H9 (cell line): Measurements from ENCODE around the gene CCDC7. TPM values are rescaled to one million over a fixed set of nuclear protein-coding genes. Genes with fewer than 3 reads are reported as not detected.
A peak's percentile ranks its signal among the peaks of the same experiment; 100 is the strongest.

Experiments used
- DNase-seq: peaks from one replicate; pipeline ENCODE4 v3.0.0-alpha.2; 2017
- H2AFZ ChIP-seq: one replicate; pipeline ENCODE4 v1.6.1; 2013; ENCODE audit warnings: mild to moderate bottlenecking, low read length, control low read depth, moderate library complexity
- H2AK5ac ChIP-seq: 2 replicates; pipeline ENCODE4 v1.6.1; 2013; ENCODE audit warnings: low read length, control low read depth, mixed read lengths; ENCODE audit not compliant: insufficient read length
- H2BK120ac ChIP-seq: one replicate; pipeline ENCODE4 v1.6.1; 2013; ENCODE audit warnings: low read depth, mild to moderate bottlenecking, low read length, control low read depth, inconsistent platforms; ENCODE audit not compliant: poor library complexity, severe bottlenecking
- H2BK12ac ChIP-seq: 2 replicates; pipeline ENCODE4 v1.6.1; 2013; ENCODE audit warnings: low read length, control low read depth, mixed read lengths, low read depth; ENCODE audit not compliant: insufficient read length
- H2BK15ac ChIP-seq: 2 replicates; pipeline ENCODE4 v1.6.1; 2013; ENCODE audit warnings: low read depth, low read length, control low read depth
- H2BK20ac ChIP-seq: one replicate; pipeline ENCODE4 v1.6.1; 2013; ENCODE audit warnings: low read depth, mild to moderate bottlenecking, low read length, control low read depth, inconsistent platforms; ENCODE audit not compliant: poor library complexity, severe bottlenecking
- H2BK5ac ChIP-seq: 2 replicates; pipeline ENCODE4 v1.6.1; 2013; ENCODE audit warnings: low read length, control low read depth, mixed read lengths; ENCODE audit not compliant: insufficient read length
- H3K14ac ChIP-seq: 2 replicates; pipeline ENCODE4 v1.6.1; 2013; ENCODE audit warnings: low read length, control low read depth; ENCODE audit not compliant: insufficient read depth
- H3K18ac ChIP-seq: 2 replicates; pipeline ENCODE4 v1.6.1; 2013; ENCODE audit warnings: low read depth, mild to moderate bottlenecking, mixed read lengths, low read length, control low read depth; ENCODE audit not compliant: insufficient read length
- H3K23ac ChIP-seq: 2 replicates; pipeline ENCODE4 v1.6.1; 2013; ENCODE audit warnings: low read length, control low read depth, mixed read lengths, low read depth; ENCODE audit not compliant: insufficient read length
- H3K23me2 ChIP-seq: 2 replicates; pipeline ENCODE4 v1.6.1; 2013; ENCODE audit warnings: low read depth, mild to moderate bottlenecking, mixed read lengths, low read length, control low read depth; ENCODE audit not compliant: insufficient read length, poor library complexity, severe bottlenecking
- H3K27ac ChIP-seq: 2 replicates; pipeline ENCODE4 v1.5.1; 2013; ENCODE audit warnings: low read length, control low read depth, mixed read lengths, low read depth; ENCODE audit not compliant: insufficient read length
- H3K27me3 ChIP-seq: 2 replicates; pipeline ENCODE4 v1.6.1; 2013; ENCODE audit warnings: low read length, control low read depth, inconsistent platforms; ENCODE audit not compliant: insufficient read depth
- H3K4ac ChIP-seq: 2 replicates; pipeline ENCODE4 v1.6.1; 2013; ENCODE audit warnings: low read depth, mild to moderate bottlenecking, control low read depth, inconsistent platforms, low read length, moderate library complexity
- H3K4me1 ChIP-seq: 2 replicates; pipeline ENCODE4 v1.6.1; 2013; ENCODE audit warnings: low read length, control low read depth, inconsistent platforms; ENCODE audit not compliant: insufficient read depth
- H3K4me2 ChIP-seq: 2 replicates; pipeline ENCODE4 v1.6.1; 2013; ENCODE audit warnings: low read length, control low read depth, mixed read lengths; ENCODE audit not compliant: insufficient read length, insufficient read depth
- H3K56ac ChIP-seq: 2 replicates; pipeline ENCODE4 v1.6.1; 2013; ENCODE audit warnings: low read depth, mild to moderate bottlenecking, mixed read lengths, low read length, control low read depth; ENCODE audit not compliant: insufficient read length
- H3K79me1 ChIP-seq: 2 replicates; pipeline ENCODE4 v1.6.1; 2013; ENCODE audit warnings: low read depth, mild to moderate bottlenecking, moderate library complexity, low read length, control low read depth, inconsistent platforms; ENCODE audit not compliant: insufficient read depth, poor library complexity, severe bottlenecking
- H3K79me2 ChIP-seq: 2 replicates; pipeline ENCODE4 v1.6.1; 2013; ENCODE audit warnings: low read length, control low read depth, inconsistent platforms; ENCODE audit not compliant: insufficient read depth
- H3K9ac ChIP-seq: 2 replicates; pipeline ENCODE4 v1.6.1; 2013; ENCODE audit warnings: low read length, control low read depth, mixed read lengths; ENCODE audit not compliant: insufficient read length; ENCODE audit errors: extremely low read depth
- H3K9me3 ChIP-seq: one replicate; pipeline ENCODE4 v1.6.1; 2013; ENCODE audit warnings: low read depth, low read length, inconsistent platforms; ENCODE audit not compliant: control insufficient read depth
- H3T11ph ChIP-seq: one replicate; pipeline ENCODE4 v1.6.1; 2013; ENCODE audit warnings: mild to moderate bottlenecking, low read length, control low read depth, inconsistent platforms
- H4K20me1 ChIP-seq: one replicate; pipeline ENCODE4 v1.6.1; 2013; ENCODE audit not compliant: control insufficient read depth, insufficient read length, insufficient read depth
- H4K5ac ChIP-seq: 2 replicates; pipeline ENCODE4 v1.6.1; 2013; ENCODE audit warnings: low read depth, mild to moderate bottlenecking, mixed read lengths, low read length, control low read depth; ENCODE audit not compliant: insufficient read length
- H4K8ac ChIP-seq: replicated peaks from 2 replicates; pipeline ENCODE4 v1.6.1; 2013; ENCODE audit warnings: low read length, control low read depth, mixed read lengths, low read depth; ENCODE audit not compliant: insufficient read length
- H4K91ac ChIP-seq: 2 replicates; pipeline ENCODE4 v1.6.1; 2013; ENCODE audit warnings: low read depth, mild to moderate bottlenecking, moderate library complexity, mixed read lengths, low read length, control low read depth; ENCODE audit not compliant: insufficient read length
- H3K27ac Mint-ChIP-seq, 3 experiments: 2 replicates in 2 of 3; 3 replicates in 1 of 3; pipeline ENCODE4 v1.8.0; 2020 to 2021; ENCODE audit warnings: mixed read lengths in 3 of 3, mild to moderate bottlenecking in 1 of 3, moderate library complexity in 1 of 3
- H3K27me3 Mint-ChIP-seq: 2 replicates; pipeline ENCODE4 v1.8.0; 2021; ENCODE audit warnings: low read depth, mild to moderate bottlenecking, moderate library complexity, mixed read lengths
- H3K36me3 Mint-ChIP-seq, 3 experiments: 2 replicates in 2 of 3; 3 replicates in 1 of 3; pipeline ENCODE4 v1.8.0; 2020 to 2021; ENCODE audit warnings: low read depth in 3 of 3, mixed read lengths in 3 of 3; ENCODE audit not compliant: insufficient read depth in 1 of 3
- H3K4me1 Mint-ChIP-seq, 2 experiments: 2 replicates each; pipeline ENCODE4 v1.8.0; 2020; ENCODE audit warnings: mixed read lengths in 2 of 2
- H3K4me3 Mint-ChIP-seq, 2 experiments: 2 replicates in 1 of 2; 3 replicates in 1 of 2; pipeline ENCODE4 v1.8.0; 2020 to 2021; ENCODE audit warnings: mild to moderate bottlenecking in 2 of 2, mixed read lengths in 2 of 2, moderate library complexity in 1 of 2
- H3K9me3 Mint-ChIP-seq, 2 experiments: 2 replicates in 1 of 2; 3 replicates in 1 of 2; pipeline ENCODE4 v1.8.0; 2020; ENCODE audit warnings: mild to moderate bottlenecking in 2 of 2, mixed read lengths in 2 of 2, moderate library complexity in 1 of 2
- CTCF ChIP-seq: fragments of 200-600 bp; sonication (generic); conservative IDR thresholded peaks from 3 replicates; pipeline ENCODE4 v1.8.0; 2021; ENCODE audit warnings: antibody characterized with exemption, mild to moderate bottlenecking
- WGBS: extraction: QIAGEN DNeasy Blood & Tissue Kit; methylation state at CpG from one replicate; pipeline ENCODE4 v1.1.7; 2013; ENCODE audit warnings: missing lambda C conversion rate, low lambda C conversion rate, mixed read lengths; ENCODE audit not compliant: insufficient read length; ENCODE audit errors: extremely low coverage; 5-methylcytosine and 5-hydroxymethylcytosine counted together
- total RNA-seq: library from RNA; stranded (reverse); gene quantifications from 2 replicates; pipeline ENCODE4 v1.2.1, GENCODE V29; 2021

The CCDC7 gene
- total RNA-seq, 1 experiment from 2014 or later, result 1.6 TPM

- Histone ChIP-seq H3T11ph (no peak overlapping the region), H3K4ac (no peak overlapping the region), H2BK15ac (no peak overlapping the region), H2AK5ac (no peak overlapping the region), H2BK120ac (no peak overlapping the region), H3K23me2 (no peaks in the 10 kb centered on the region), H3K9ac (no peak overlapping the region), H4K5ac (no peak overlapping the region), H4K91ac (no peak overlapping the region), H2BK5ac (no peak overlapping the region), H3K23ac (no peak overlapping the region), H3K14ac (no peak overlapping the region), H3K4me1 (no peaks in the 10 kb centered on the region), H3K27ac (no peak overlapping the region), H3K27me3 (no peaks in the 10 kb centered on the region), H3K4me2 (no peak overlapping the region), H2AFZ (no peak overlapping the region), H3K18ac (no peak overlapping the region), H4K8ac (no peak overlapping the region), H3K79me2 (peaks cover 3% of the 10 kb centered on the region; the same call in 1 of the 2 replicates), H4K20me1 (no peaks in the 10 kb centered on the region), H2BK20ac (no peak overlapping the region), H3K9me3 (no peaks in the 10 kb centered on the region), H3K56ac (no peak overlapping the region), H3K79me1 (no peaks in the 10 kb centered on the region), H2BK12ac (no peak overlapping the region)
- no peaks in the 10 kb centered on the region for H3K27me3 Mint-ChIP-seq
- H3K4me3 Mint-ChIP-seq, result no peak overlapping the region
- H3K4me1 Mint-ChIP-seq, result no peaks in the 10 kb centered on the region
- H3K27ac Mint-ChIP-seq, result peak overlapping the region in 1 of 3 experiments; percentile 37; a peak in 1 of 7 replicates
- peaks cover 63 to 88% (median 78%) of the 10 kb centered on the region in 3 experiments for H3K36me3 Mint-ChIP-seq
- peaks cover 5 to 7% of the 10 kb centered on the region in 2 experiments; a peak in 2 of 5 replicates for H3K9me3 Mint-ChIP-seq
- no peak for TF ChIP-seq CTCF
- DNase-seq, result no peak
- WGBS, result no CpG with 5 or more reads among the region's 2 CpGs
Measured at GRCh38 chr10:32923134-32923533, 477.2 kb downstream of the CCDC7 start.
